Ovary (tissue), 3 donors: ENCODE measurements around the gene HERPUD2.

Experiments used
- CTCF ChIP-seq, 3 donors: fragments of 450-650 bp in 2 of 3; fragments of 200-600 bp in 1 of 3; IDR thresholded peaks; one replicate each; pipeline versions ENCODE4 v1.5.1 to v1.8.0; 2016 to 2022; ENCODE audit warnings: antibody characterized with exemption in 3 of 3, mild to moderate bottlenecking in 1 of 3
- POLR2A ChIP-seq: fragments of 450-650 bp; IDR thresholded peaks from one replicate; pipeline ENCODE4 v1.6.1; 2017; ENCODE audit warnings: antibody characterized with exemption, mild to moderate bottlenecking, moderate library complexity
- donor health status: DM: no; HTN: no; CAD: no.

- no peak for TF ChIP-seq CTCF (IDR thresholded peaks at IDR 0.05)
- no peak for TF ChIP-seq POLR2A
Measured at GRCh38 chr7:35723011-35723410, 28.1 kb upstream of the HERPUD2 start.
